NCI-H187 treated with DMSO at 0.1 percent for 48 hours (cell line): ENCODE results near the gene OR6X1.
"Not testable (repeated sequence)": the region's sequence is repeated elsewhere in the genome, so short reads cannot be mapped to it uniquely, and the experiment has no call there.

ENCODE experiments used
- DNase-seq: peaks from one replicate; lab custom pipeline; 2025; lab: John Stamatoyannopoulos, UW

OR6X1 gene

DNA sequence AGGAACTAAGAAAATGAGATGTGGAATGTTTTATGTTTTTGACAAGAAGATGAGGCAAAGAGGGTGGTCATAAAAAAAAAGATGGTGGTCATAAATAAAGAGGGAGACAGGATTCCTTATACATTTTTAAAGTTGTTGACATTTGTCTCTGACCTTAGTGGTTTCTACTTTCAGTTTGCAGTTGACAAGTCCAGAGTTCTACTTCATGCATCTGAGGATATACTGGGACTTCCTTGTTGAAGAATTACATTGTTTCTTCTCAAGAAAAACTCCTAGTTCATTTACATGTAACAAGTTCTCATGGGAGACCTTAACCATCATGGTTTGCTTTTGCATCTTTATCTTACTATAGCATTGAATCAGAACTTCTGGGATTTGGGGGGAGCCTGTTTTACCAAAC lies 1.2 kb downstream of the OR6X1 start:
- no peak for DNase-seq

DNA sequence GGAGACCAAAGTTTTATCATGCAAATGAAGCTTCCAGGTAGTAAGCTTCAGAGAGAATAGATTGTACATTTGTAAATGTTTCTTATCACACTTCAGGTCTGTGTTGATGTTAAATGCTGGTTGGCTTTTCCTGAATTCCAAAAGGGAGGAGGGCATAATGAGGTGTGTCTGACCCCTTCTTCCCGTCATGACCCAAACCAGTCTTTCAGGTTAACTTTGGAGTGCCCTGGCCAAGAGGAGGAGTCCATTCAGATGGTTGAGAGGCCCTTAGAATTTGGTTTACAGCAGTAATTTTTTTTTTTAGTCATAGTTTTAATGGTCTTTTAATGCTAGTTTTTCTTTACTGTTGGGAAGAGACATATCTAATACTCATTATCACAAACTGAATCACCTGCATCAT lies 2.5 kb downstream of the OR6X1 start:
- no peak for DNase-seq

DNA sequence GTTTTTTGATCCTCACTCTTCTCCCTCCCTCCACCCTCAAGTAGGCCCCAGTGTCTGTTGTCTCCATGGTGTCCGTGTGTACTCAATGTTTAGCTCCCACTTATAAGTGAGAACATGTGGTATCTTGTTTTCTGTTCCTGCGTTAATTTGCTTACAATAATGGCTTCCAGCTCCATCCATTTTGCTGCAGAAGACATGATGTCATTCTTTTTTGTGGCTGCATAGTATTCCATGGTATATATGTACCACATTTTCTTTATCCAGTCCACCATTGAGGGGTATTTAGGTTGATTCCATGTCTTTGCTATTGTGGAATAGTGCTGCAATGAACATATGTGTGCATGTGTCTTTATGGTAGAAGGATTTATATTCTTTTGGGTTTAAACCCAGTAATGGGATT lies 6.0 kb downstream of the OR6X1 start:
- not testable (repeated sequence) for DNase-seq

DNA sequence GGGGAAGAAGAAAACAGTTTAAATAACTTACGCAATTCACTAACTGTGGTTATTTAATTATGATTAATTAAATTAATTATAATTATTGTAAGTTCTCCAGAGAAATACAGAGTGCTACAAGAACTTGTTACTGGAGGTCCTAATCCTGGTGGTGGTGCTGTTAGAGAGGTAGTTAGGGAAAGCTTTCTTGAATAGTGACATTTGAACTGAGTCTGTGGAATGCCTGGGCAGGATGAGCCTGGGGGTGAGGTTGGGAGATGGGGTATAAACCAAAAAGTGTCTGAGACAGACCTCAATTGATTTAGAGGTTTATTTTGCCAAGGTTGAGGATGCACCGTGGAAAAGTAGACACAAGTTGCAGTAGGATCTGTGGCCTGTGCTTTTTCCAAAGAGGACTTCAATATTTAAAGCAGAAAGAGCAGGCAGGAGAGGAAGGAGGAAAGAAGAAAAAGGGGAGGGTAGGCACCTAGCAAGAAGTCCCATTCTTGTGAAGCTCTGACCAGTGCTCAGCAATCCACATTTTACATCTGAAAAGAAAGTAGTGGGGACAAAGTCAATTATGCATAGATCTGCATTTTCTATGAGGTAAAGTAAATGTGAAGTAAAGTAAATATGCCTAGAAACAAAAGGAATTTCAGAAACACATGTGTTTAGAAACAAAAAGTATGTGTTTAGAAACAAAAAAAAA lies 8.4 kb downstream of the OR6X1 start:
- no peak for DNase-seq

DNA sequence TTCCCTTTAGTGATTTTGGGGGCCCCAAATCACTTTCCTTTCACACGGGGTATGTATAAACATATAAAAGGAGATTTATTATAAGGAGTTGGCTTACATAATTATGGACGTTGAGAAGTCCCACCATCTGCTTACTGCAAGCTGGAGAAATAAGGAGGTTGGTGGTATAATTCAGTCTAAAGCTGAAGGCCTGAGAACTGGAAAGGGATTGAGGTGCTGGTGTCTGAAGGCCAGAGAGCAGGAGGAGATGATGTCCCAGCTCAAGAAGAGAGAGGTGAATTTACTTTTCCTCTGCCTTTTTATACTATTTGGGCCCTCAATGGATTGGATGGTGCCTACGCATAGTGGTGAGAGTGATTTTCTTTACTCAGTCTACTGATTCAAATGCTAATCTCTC lies 11.6 kb downstream of the OR6X1 start:
- DNase-seq = no peak

DNA sequence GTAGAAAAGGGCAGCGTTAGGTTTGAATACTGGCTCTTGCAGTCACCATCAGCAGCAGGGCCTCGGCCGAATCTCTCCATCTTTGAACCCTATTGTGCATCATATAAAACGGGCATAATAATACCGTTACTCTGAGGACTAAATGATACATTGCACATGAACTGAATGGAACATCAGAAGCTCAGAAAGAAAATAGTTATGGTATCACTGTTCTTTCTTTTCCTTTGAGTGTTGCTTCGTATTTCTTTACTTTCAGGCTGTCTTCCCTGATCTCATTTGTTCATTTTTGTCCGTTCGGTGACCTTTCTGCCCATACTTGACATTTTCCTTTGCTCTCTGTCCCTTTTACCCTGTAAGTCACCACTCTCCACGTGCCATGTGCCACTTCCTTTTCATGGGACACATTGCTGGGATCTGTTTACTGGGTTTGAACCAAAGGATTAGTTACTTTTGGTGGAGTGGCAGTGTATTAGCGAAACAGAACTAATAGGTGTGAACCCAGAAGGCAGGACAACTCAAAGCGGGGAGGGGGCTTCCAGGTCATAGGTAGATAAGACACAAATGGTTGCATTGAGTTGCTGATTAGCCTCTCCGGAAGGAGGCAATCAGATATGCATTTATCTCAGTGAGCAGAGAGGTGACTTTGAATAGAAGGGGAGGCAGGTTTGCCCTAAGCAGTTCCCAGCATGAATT lies 12.1 kb downstream of the OR6X1 start:
- no peak for DNase-seq

DNA sequence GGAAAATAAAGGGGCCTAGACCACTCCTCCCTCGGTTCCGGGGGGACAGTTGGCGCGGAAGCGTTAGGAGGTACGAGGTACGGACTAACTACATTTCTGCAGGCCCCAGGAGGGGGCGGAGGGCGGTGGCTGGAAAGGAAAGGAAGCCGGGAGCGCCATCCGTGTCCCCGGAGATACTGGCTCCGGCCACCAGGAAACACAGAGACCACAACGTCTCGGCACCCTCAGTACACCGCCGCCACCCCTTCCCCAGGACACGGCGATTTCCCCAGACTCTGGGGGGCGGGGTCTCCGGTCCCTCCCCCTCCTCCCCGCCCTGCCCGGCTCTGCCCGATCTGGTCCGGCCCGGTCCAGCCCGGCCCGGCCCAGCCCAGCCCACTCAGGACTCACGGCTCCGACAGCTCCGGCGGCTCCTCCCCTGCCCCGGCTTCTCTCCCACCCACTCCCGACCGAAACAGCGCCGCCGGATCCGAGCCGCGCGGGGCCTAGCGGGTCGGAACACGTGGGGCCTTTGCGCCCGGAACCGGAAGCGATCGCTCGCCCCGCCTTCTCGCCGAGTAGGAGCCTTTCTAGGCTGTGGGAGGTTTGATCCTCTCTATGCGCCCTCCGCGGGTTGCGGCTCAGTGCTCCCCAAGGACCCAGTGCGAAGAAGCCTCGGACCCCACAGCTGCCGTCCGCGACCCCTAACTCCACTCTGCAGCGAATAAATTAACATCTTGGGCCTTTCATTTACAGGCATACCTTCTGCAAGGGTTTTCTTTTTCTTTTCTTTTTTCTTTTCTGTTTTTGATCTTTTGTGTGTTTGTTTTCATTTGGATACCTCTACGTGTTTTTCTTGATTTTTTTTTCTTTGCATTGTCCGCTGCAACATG lies 12.9 kb downstream of the OR6X1 start, which contains the start of gene ZNF202:
Gene ZNF202 (minus strand): TSS at position 502 of the 872 bp plus-strand sequence. CDS start 10,772 bp downstream, outside the sequence.
- peak; percentile 54 for DNase-seq

DNA sequence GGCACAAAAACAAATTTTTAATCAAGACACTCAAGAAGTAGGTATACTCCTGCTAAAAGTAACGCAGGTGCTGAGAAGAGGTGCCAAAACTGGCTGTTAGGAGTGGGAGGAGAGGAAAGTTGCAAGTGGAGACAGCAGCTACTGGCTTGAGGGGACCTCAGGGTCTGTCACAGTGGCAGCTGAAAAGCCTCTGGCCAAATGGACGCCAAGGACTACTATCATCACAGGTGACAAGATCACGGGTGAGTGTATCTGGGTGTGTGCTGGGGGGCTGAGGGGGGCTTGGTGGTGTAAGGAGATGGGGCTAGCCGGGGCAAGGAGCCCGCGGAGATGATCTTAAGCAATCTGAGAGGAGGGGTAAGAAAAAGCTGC lies 13.5 kb downstream of the OR6X1 start:
- no peak for DNase-seq

DNA sequence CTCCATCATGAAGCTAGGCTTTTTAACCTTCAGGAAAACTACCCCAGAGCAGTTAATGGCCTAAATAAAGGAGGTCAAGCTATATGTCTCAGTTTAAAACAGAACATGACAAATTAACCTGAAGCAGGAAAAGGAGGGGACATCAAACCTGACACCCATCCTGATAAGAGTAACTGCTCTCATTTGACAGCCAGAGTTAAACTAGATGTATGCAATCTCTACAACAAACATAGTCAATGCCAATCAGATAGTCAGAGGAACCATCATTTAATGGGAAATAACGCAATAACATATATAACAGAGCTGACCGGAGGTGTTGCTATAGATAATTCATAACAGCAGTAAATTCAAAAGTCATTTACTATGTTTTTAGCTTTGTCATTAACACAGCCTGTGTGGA lies 15.9 kb downstream of the OR6X1 start:
- DNase-seq = no peak

DNA sequence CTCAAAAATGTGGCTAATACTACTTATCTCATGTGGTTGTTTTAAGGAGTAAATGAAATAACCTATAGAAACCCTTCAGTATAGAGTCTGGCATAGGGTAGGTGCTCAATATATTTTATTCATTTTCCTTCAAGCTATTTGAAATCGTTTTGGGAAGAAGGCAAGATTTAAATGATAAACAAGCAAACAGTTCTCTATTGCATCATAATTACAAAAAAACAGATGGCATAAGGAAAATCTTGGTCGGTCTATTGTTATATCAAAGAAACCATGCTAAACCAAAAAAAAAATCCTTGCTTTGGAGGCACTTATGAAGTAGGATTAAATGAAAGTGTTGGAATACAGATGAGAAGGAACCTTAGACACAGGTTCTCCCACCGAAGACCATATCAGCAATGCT lies 17.5 kb downstream of the OR6X1 start:
- DNase-seq = no peak

DNA sequence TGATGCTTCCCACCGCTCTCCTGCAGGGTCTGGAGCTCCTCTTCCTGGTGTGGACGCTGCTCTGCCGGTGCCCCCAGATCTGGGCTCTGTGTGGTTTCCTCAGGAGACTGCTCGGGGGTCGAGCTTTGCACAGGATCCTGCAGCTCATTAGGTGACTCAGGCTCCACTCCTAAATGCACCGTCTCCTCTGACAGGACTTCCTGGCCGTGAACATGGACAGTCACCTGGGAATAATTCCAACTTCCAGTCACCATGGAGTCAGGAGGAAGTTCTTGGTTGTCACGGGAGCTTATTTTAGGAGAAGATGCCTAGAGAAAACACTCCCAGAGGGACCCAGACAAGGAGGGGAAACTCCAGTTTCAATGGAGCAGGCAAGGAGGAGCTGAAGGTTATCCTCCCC lies 24.7 kb downstream of the OR6X1 start:
- no peak for DNase-seq

DNA sequence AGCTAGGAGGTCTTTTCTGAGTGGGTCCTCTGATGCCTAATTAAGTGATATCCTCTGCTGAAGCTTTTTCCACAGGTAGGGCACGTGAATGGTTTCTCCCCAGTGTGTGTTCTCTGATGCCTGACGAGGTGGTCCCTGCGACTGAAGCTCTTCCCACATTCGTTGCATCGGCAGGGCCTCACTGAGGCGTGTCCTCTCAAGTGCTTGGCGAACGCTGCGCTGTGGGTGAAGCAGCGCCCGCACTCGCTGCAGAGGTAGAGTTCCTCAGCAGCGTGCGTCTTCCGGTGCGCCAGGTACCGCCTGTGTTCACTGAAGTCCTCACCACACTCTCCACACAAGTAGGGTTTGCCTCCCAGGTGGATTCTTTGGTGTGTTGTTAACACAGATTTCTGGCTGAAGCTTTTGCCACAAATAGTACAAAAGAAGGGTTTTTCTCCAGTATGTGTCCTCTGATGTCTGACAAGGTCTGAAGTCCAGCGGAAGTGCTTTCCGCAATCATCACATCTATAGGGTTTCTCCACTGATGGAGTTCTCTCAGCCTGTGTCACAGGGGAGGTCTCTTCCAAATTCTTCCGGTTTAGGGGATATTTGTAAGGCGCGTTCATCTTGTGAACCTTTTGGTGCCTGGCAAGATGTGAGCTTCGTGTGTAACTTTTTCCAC lies 28.2 kb downstream of the OR6X1 start:
- DNase-seq = no peak

DNA sequence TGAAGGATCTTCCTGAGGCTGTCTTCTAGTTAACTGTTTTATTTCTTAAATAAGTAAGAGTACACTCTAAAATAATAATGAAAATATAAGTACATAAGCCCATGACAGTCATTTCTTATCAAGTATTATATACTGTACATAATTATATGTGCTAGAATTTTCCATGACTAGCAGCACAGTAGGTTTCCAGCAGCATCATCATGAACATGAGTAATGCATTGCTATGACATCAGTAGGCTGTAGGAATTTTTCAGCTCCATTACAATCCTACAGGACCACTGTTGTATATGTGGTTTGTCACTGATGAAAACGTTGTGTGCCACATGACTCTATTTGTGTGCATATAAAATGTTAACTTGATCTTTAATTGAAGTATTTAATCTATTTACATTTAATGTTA lies 34.9 kb downstream of the OR6X1 start:
- DNase-seq = no peak

DNA sequence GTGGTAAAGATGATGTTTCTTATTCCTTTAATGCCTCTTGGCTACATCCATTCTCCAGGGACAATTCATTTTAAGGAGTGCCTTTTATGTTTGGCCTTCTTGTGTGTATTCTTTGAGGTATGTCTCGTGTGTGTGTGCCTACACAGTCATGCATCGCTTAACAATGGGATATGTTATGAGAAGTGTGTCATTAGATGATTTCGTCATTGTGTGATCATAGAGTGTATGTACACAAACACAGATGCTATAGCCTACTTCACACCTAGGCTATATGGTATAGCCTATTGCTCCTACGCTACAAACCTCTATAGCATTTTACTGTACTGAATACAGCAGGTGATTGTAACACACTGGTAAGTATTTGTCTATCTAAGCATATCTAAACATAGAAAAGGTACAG lies 35.8 kb downstream of the OR6X1 start:
- no peak for DNase-seq

DNA sequence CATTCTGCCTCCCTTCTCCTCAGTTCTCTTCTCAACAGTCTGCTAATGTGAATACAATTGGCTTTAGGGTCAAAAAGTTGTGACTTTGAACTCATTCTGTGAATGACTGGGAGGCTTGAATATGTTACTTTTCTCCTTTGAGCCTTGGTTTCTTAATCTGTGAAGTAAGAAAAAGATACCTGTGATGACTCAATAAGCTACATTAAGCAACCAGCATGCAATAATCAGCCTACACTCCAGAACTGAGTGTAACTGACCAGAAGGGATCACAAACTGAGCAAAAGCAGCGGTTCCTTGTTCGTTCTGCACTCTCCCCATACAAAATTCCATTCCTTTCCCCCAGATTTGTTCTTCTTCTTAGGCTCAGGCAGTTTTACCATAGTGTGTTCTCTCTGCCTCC lies 36.3 kb downstream of the OR6X1 start:
- DNase-seq = no peak

DNA sequence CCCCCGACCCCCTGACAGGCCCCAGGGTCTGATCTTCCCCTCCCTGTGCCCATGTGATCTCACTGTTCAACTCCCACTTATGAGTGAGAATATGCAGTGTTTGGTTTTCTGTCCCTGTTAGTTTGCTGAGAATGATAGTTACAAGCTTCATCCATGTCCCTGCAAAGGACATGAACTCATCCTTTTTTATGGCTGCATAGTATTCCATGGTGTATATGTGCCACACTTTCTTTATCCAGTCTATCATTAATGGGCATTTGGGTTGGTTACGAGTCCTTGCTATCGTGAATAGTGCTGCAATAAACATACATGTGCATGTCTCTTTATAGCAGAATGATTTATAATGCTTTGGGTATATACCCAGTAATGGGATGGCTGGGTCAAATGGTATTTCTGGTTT lies 41.7 kb downstream of the OR6X1 start:
- DNase-seq = not testable (repeated sequence)

DNA sequence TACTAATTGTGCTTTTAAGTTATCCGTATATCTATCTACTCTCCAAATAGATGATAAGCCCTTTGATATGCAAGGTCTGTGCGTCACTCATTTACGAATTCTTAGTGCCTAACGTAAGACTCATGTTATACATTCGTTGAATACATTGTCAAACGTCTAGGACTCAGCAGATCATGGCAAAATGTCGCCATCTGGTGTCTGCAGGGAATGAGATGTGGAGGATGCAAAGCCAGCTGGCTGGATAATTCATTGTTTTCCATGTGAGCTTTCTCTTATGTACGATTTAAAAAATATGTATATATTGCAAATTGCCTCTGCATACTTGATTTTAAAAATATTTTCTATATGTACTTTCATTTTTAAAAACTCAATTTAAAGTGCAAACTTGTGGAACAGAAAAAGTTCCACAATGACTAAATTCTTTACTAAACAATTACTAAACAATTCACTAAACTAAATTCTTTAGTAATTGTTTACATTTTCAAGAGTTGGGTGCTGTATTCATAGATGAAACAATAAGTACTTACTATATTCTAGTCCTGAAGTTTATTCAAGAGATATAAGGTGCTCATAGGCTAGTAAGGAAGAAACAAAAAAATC lies 46.6 kb downstream of the OR6X1 start:
- DNase-seq = no peak

DNA sequence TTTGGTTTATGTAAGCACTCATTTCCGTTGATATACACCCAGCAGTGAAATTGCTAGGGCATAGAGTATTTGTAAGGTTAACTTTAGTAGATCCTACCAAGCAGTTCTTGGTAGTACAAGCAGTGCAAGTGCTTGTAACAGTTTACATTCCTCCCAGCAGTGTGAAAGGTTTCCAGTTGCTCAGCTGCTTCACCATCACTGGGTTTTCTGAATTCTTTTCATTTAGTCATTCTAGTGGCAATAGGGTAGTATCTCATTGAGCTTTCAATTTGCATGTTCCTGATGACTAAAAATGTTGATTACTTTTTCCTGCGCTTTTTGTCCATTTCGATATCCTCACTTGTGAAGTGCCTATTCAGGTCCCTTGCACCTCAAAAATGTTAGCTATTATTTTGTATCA lies 47.1 kb downstream of the OR6X1 start:
- DNase-seq = no peak

DNA sequence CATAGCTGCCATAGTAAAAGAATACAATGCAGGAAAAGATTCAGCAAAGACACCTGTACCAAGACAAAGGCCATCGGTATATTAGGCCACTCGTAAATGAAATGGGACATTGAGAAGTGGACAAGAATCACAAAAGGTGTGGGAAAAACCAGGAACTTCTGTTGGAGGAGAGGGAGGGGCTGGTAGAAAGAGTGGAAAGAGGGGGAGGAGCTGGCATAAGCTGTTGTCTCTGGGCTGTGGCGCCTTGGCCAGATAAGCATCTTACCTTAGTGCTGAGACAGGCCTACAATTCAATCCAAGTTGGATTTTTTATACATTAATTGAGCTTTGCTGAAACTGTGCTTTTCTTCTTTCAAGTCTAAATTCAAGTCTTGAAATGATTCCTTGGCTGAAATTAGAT lies 50.0 kb downstream of the OR6X1 start:
- DNase-seq = peak; percentile 27
